Endothelial cell of umbilical vein (primary cell): ENCODE measurements around the gene IL16. TPM values are rescaled to one million over a fixed set of nuclear protein-coding genes. Genes with fewer than 3 reads are reported as not detected.

ENCODE experiments used
- BruUV-seq: library from RNA; stranded (reverse); fragments of 400-500 nt; replicated peaks from 2 replicates; lab custom pipeline; 2021; lab: Mats Ljungman, UMichigan
- CTCF ChIA-PET: fragments of 300-600, 350-600 bp; sonication (Branson Sonifier 250); formaldehyde crosslinking; loops from one replicate; lab custom pipeline; 2021; ENCODE audit warnings: antibody characterized with exemption, inconsistent platforms; lab: Charles Lee
- POLR2A ChIA-PET: fragments of 300-600, 350-600 bp; sonication (Branson Sonifier 250); formaldehyde crosslinking; loops from one replicate; lab custom pipeline; 2021; ENCODE audit warnings: antibody characterized with exemption, inconsistent platforms; lab: Charles Lee
- DNase-seq: peaks from one replicate; pipeline ENCODE4 v3.0.0-alpha.2; 2011; ENCODE audit warnings: low read depth, low spot score
- FAIRE-seq: peaks from 2 replicates; lab custom pipeline; 2011; peaks lifted over from hg19 to GRCh38; lab: Jason Lieb, UNC
- H2AFZ ChIP-seq: 2 replicates; pipeline ENCODE4 v1.6.0; 2012; ENCODE audit warnings: low read depth, low read length, control low read depth, inconsistent platforms
- H3K27ac ChIP-seq: 2 replicates; pipeline ENCODE4 v1.5.1; 2011; ENCODE audit warnings: low read depth, mild to moderate bottlenecking, control low read depth, low read length, moderate library complexity; ENCODE audit not compliant: insufficient read depth
- H3K27me3 ChIP-seq, 2 experiments: 2 replicates each; pipeline versions ENCODE4 v1.6.0 to v1.6.1; 2011; ENCODE audit warnings: low read length in 2 of 2, mixed read lengths in 1 of 2; ENCODE audit not compliant: control insufficient read depth in 2 of 2, insufficient read depth in 2 of 2
- H3K36me3 ChIP-seq, 2 experiments: 2 replicates in 1 of 2; 3 replicates in 1 of 2; pipeline ENCODE4 v1.5.1; 2011; ENCODE audit warnings: low read length in 2 of 2, mild to moderate bottlenecking in 1 of 2, moderate library complexity in 1 of 2; ENCODE audit not compliant: control insufficient read depth in 2 of 2, insufficient read depth in 2 of 2; ENCODE audit errors: extremely low read depth in 1 of 2
- H3K4me1 ChIP-seq: 3 replicates; pipeline ENCODE4 v1.5.1; 2011; ENCODE audit warnings: mild to moderate bottlenecking, low read length; ENCODE audit not compliant: control insufficient read depth, insufficient read depth; ENCODE audit errors: extremely low read depth
- H3K4me2 ChIP-seq: 2 replicates; pipeline ENCODE4 v1.6.1; 2011; ENCODE audit warnings: low read length, control low read depth, mixed read lengths; ENCODE audit not compliant: insufficient read depth
- H3K4me3 ChIP-seq, 3 experiments: fragments of 200-600 bp in 1 of 3; sonication (generic), shearing (Covaris generic) in 1 of 3; replicated peaks in 1 of 3; 2 replicates each; pipeline ENCODE4 v1.5.1; 2011 to 2016; ENCODE audit warnings: control low read depth in 3 of 3, low read length in 3 of 3, mild to moderate bottlenecking in 2 of 3, inconsistent platforms in 1 of 3, low read depth in 1 of 3, moderate library complexity in 1 of 3; ENCODE audit not compliant: insufficient read depth in 1 of 3
- H3K79me2 ChIP-seq: 2 replicates; pipeline ENCODE4 v1.6.0; 2012; ENCODE audit warnings: low read length, inconsistent platforms; ENCODE audit not compliant: control insufficient read depth, insufficient read depth
- H3K9ac ChIP-seq: replicated peaks from 2 replicates; pipeline ENCODE3; 2011; ENCODE audit warnings: low read length, control low read depth; ENCODE audit not compliant: insufficient read depth; ENCODE audit errors: extremely low read depth
- H3K9me1 ChIP-seq: replicated peaks from 3 replicates; pipeline ENCODE4 v1.6.0; 2011; ENCODE audit warnings: mild to moderate bottlenecking, low read length; ENCODE audit not compliant: control insufficient read depth, insufficient read depth; ENCODE audit errors: extremely low read depth
- H3K9me3 ChIP-seq: replicated peaks from 2 replicates; pipeline ENCODE4 v1.5.1; 2012; ENCODE audit warnings: low read length, inconsistent platforms; ENCODE audit not compliant: control insufficient read depth, insufficient read depth
- H4K20me1 ChIP-seq: replicated peaks from 2 replicates; pipeline ENCODE3; 2011; ENCODE audit warnings: mild to moderate bottlenecking, low read length; ENCODE audit not compliant: control insufficient read depth, insufficient read depth; ENCODE audit errors: extremely low read depth
- JUN ChIP-seq: IDR thresholded peaks from 2 replicates; pipeline ENCODE4 v1.6.1; 2011; ENCODE audit warnings: borderline replicate concordance, low read depth; ENCODE audit not compliant: insufficient read length, insufficient read depth
- POLR2A ChIP-seq: IDR thresholded peaks from 2 replicates; pipeline ENCODE4 v1.6.1; 2012; ENCODE audit warnings: low read depth, mild to moderate bottlenecking, control low read depth, low read length
- dilution Hi-C: fragments of 300-500 bp; cut with MboI; formaldehyde crosslinking; loops from one replicate; pipeline ENCODE4 v1.15.0; 2019; ENCODE audit warnings: low sequenced_read_pairs; ENCODE audit not compliant: extremely low pct_ligation_motif_present
- intact Hi-C: fragments of 100-400 bp; cut with micrococcal nuclease; formaldehyde crosslinking; loops from one replicate; pipeline ENCODE4 v1.10.0; 2022
- polyA plus RNA-seq, 4 experiments: library from polyadenylated mRNA; depleted of rRNA in 3 of 4; stranded (reverse) in 3 of 4; unstranded in 1 of 4; fragments of >200 nt; gene quantifications; 2 replicates each; pipeline versions ENCODE4 v1.2.1 to v1.2.3, GENCODE V29; 2011 to 2012; ENCODE audit warnings: missing spikeins in 1 of 4
- total RNA-seq: library from RNA; stranded (reverse); gene quantifications from 2 replicates; pipeline ENCODE4 v1.2.3, GENCODE V29; 2021

The IL16 gene
- total and polyA plus RNA-seq, 2 donors (not counting 3 experiments of a cell fraction or from before 2014, with no cell fraction given): 0.29 to 2.1 TPM

GRCh38 chr15:81361891-81362290 lies 165.2 kb downstream of the IL16 start:
- no peaks in the 10 kb centered on the region for H4K20me1 ChIP-seq
- H3K79me2 ChIP-seq: no peaks in the 10 kb centered on the region
- no peak overlapping the region for H3K4me3 ChIP-seq
- H3K4me2 ChIP-seq: no peak overlapping the region
- no peak for FAIRE-seq
- H2AFZ ChIP-seq: no peak overlapping the region
- POLR2A ChIA-PET: no interaction called here
- H3K4me1 ChIP-seq: no peaks in the 10 kb centered on the region
- no peak for TF ChIP-seq POLR2A
- no peak for TF ChIP-seq JUN
- dilution Hi-C loops: no loop called here
- H3K9me3 ChIP-seq: no peaks in the 10 kb centered on the region
- no peaks in the 10 kb centered on the region for H3K9me1 ChIP-seq
- DNase-seq: no peak
- no peak overlapping the region for H3K9ac ChIP-seq
- intact Hi-C loops: no loop called here
- CTCF ChIA-PET: no interaction called here
- no peaks in the 10 kb centered on the region for H3K36me3 ChIP-seq
- no TSS peak for BruUV-seq
- H3K27ac ChIP-seq: no peak overlapping the region
- H3K27me3 ChIP-seq: peaks cover 0 to 2% of the 10 kb centered on the region in 2 experiments

- no peaks in the 10 kb centered on the region for H4K20me1 ChIP-seq
- CTCF ChIA-PET: no interaction called here
- no TSS peak for BruUV-seq
- no peaks in the 10 kb centered on the region for H3K9me3 ChIP-seq
- H2AFZ ChIP-seq: no peak overlapping the region
- dilution Hi-C loops: no loop called here
- intact Hi-C loops: no loop called here
- no peak overlapping the region for H3K27ac ChIP-seq
- DNase-seq: no peak
- H3K79me2 ChIP-seq: no peaks in the 10 kb centered on the region
- H3K4me2 ChIP-seq: no peak overlapping the region
- no peak overlapping the region for H3K4me3 ChIP-seq
- H3K27me3 ChIP-seq: peaks cover 0 to 2% of the 10 kb centered on the region in 2 experiments
- H3K36me3 ChIP-seq: no peaks in the 10 kb centered on the region
- no peak for TF ChIP-seq JUN
- POLR2A ChIA-PET: no interaction called here
- no peak overlapping the region for H3K9ac ChIP-seq
- no peaks in the 10 kb centered on the region for H3K4me1 ChIP-seq
- no peaks in the 10 kb centered on the region for H3K9me1 ChIP-seq
- no peak for FAIRE-seq
Measured at GRCh38 chr15:81362790-81363189, 166.1 kb downstream of the IL16 start.
